HG03469 (cell line): ENCODE data around the gene ANXA6.

Experiments
- ATAC-seq: cut with Tn5 transposase; IDR thresholded peaks from one replicate; pipeline ENCODE4 v1.9.1; 2021; ENCODE audit warnings: mild to moderate bottlenecking, moderate library complexity, moderate number of reproducible peaks; ENCODE audit not compliant: unreplicated experiment

The ANXA6 gene

GRCh38 chr5:151130922-151131891 is 26.4 kb downstream of the ANXA6 start:
- no peak for ATAC-seq

- ATAC-seq: no peak
Measured at GRCh38 chr5:151130235-151130921, 27.2 kb downstream of the ANXA6 start.

GRCh38 chr5:151128817-151129216 is 28.8 kb downstream of the ANXA6 start:
- ATAC-seq: no peak

- ATAC-seq: no peak
Measured at GRCh38 chr5:151127926-151128325, 29.7 kb downstream of the ANXA6 start.

- ATAC-seq: no peak
Measured at GRCh38 chr5:151126199-151126645, 31.4 kb downstream of the ANXA6 start.

GRCh38 chr5:151125421-151125820 is 32.2 kb downstream of the ANXA6 start:
- ATAC-seq: no peak

GRCh38 chr5:151123897-151124751 is 33.5 kb downstream of the ANXA6 start:
- ATAC-seq: peak; percentile 82

GRCh38 chr5:151122828-151123227 is 34.8 kb downstream of the ANXA6 start:
- no peak for ATAC-seq

- no peak for ATAC-seq
Measured at GRCh38 chr5:151121665-151122064, 35.9 kb downstream of the ANXA6 start.

GRCh38 chr5:151121095-151121494 is 36.5 kb downstream of the ANXA6 start:
- ATAC-seq: no peak

GRCh38 chr5:151118913-151119575 is 38.5 kb downstream of the ANXA6 start:
- ATAC-seq: no peak

GRCh38 chr5:151115272-151115905 is 42.2 kb downstream of the ANXA6 start:
- no peak for ATAC-seq

GRCh38 chr5:151113651-151114050 is 43.9 kb downstream of the ANXA6 start:
- no peak for ATAC-seq

GRCh38 chr5:151110992-151111391 is 46.6 kb downstream of the ANXA6 start:
- no peak for ATAC-seq

GRCh38 chr5:151110122-151110681 is 47.4 kb downstream of the ANXA6 start:
- ATAC-seq: no peak

- no peak for ATAC-seq
Measured at GRCh38 chr5:151108566-151108965, 49.0 kb downstream of the ANXA6 start.

- ATAC-seq: no peak
Measured at GRCh38 chr5:151107738-151108520, 49.6 kb downstream of the ANXA6 start.

- ATAC-seq: no peak
Measured at GRCh38 chr5:151107084-151107483, 50.5 kb downstream of the ANXA6 start.

GRCh38 chr5:151106509-151106908 is 51.1 kb downstream of the ANXA6 start:
- no peak for ATAC-seq
